Measurements from ENCODE around the gene TP53INP2. TPM values are rescaled to one million over a fixed set of nuclear protein-coding genes. Genes with fewer than 3 reads are reported as not detected.

The TP53INP2 gene
- polyA plus RNA-seq, 1 of the 3 experiments (the other 2 are of a cell fraction) = 6.4 TPM

- 0 out of 2 replicates have a peak, but pooled peaks cover 3% of the 10 kb centered on the region for H4K20me1 ChIP-seq (ENCODE audit: insufficient read depth)
- 94% methylated on average over 2 of the region's 2 CpGs for WGBS (ENCODE audit: low lambda C conversion rate)
- no peaks in the 10 kb centered on the region for H3K9me2 ChIP-seq
- no peaks in the 10 kb centered on the region for H3K79me2 ChIP-seq (ENCODE audit: insufficient read depth)
- no peak overlapping the region for H3K4me2 ChIP-seq
- peaks cover 25 to 43% of the 10 kb centered on the region in 2 experiments for H3K36me3 ChIP-seq (replicated peaks in 1 of 2; ENCODE audit: control insufficient read depth in 1 of 2, insufficient read depth in 2 of 2, low read length in 1 of 2)
- H3K27me3 ChIP-seq (ENCODE audit: insufficient read depth) = no peaks in the 10 kb centered on the region
- H3F3A ChIP-seq (replicated peaks; ENCODE audit: insufficient read depth) = no peaks in the 10 kb centered on the region
- CTCF ChIA-PET = interaction anchor here (0.7 to 1.5 kb wide), 4 partner anchors 9 to 23 kb away, joined by 3 to 5 read pairs (median 4); no protein-coding TSS in a partner anchor
- H3K9ac ChIP-seq = no peak overlapping the region
- H3K27ac ChIP-seq (ENCODE audit: low read depth in 2 of 2, low read length in 1 of 2) = no peak overlapping the region
- no peak overlapping the region for H2AFZ ChIP-seq (ENCODE audit: low read depth)
- TF ChIP-seq NRF1 (IDR thresholded peaks at IDR 0.05; ENCODE audit: low read depth, low read length) = no peak
- no peaks in the 10 kb centered on the region for H3K4me1 ChIP-seq (ENCODE audit: control insufficient read depth in 1 of 2, insufficient read depth in 2 of 2, low read depth in 1 of 2, low read length in 1 of 2)
- H3K4me3 ChIP-seq (ENCODE audit: low read depth in 2 of 2, low read length in 1 of 2) = no peak overlapping the region
- no peaks in the 10 kb centered on the region for H3K9me3 ChIP-seq
- no peak for DNase-seq
- POLR2A ChIA-PET = interaction anchor here (0.5 kb wide), 1 partner anchor 72 kb away, joined by 3 read pairs; no protein-coding TSS in a partner anchor
Measured at GRCh38 chr20:34729416-34729815, 25.3 kb downstream of the TP53INP2 start.

DNA sequence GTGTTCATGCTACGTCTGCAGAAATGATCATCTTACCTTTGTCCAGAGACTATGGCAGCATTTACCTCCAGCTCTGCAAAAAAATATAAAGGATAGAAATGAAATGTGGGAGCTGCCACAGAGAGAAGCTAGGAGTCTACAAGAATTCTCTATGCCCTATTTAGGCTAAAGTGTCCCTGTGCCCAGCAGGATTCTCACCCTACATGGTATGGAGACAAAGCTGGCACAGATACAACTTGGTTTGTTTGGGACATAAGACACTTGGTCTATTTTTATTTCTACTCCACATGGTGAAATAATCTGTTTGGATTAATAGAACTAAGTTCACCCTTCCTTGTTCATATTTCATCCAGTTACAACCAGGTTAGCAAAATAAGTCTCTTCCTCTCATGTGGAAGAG, 28.4 kb downstream of the TP53INP2 start:
- peaks cover 12 to 29% of the 10 kb centered on the region in 2 experiments for H3K36me3 ChIP-seq (replicated peaks in 1 of 2; ENCODE audit: control insufficient read depth in 1 of 2, insufficient read depth in 2 of 2, low read length in 1 of 2)
- H3K9me2 ChIP-seq = no peaks in the 10 kb centered on the region
- no peak overlapping the region for H3K4me2 ChIP-seq
- TF ChIP-seq RCOR1 (IDR thresholded peaks at IDR 0.05; ENCODE audit: low read length) = no peak
- no peak for TF ChIP-seq SMC3 (IDR thresholded peaks at IDR 0.05; ENCODE audit: low read depth, low read length)
- no peak for TF ChIP-seq NFIC (IDR thresholded peaks at IDR 0.05; ENCODE audit: borderline replicate concordance)
- no peak for TF ChIP-seq POLR2AphosphoS5 (IDR thresholded peaks at IDR 0.05; ENCODE audit: low read depth, low read length)
- no peak for TF ChIP-seq EP300 (IDR thresholded peaks at IDR 0.05; ENCODE audit: borderline replicate concordance in 1 of 2, low read depth in 1 of 2, low read length in 1 of 2)
- no peak for TF ChIP-seq TEAD4 (IDR thresholded peaks at IDR 0.05; ENCODE audit: borderline replicate concordance, insufficient read depth)
- no peak for TF ChIP-seq IRF3 (IDR thresholded peaks at IDR 0.05; ENCODE audit: low read depth, low read length)
- TF ChIP-seq MEF2A (IDR thresholded peaks at IDR 0.05; ENCODE audit: borderline replicate concordance, low read depth) = no peak
- no peaks in the 10 kb centered on the region for H3F3A ChIP-seq (replicated peaks; ENCODE audit: insufficient read depth)
- no peaks in the 10 kb centered on the region for H3K27me3 ChIP-seq (ENCODE audit: insufficient read depth)
- no peak overlapping the region for H3K4me3 ChIP-seq (ENCODE audit: low read depth in 2 of 2, low read length in 1 of 2)
- H2AFZ ChIP-seq (ENCODE audit: low read depth) = no peak overlapping the region
- H4K20me1 ChIP-seq (ENCODE audit: insufficient read depth) = 0 out of 2 replicates have a peak, but pooled peaks cover 3% of the 10 kb centered on the region
- no peaks in the 10 kb centered on the region for H3K9me3 ChIP-seq
- peaks cover 0 to 5% of the 10 kb centered on the region in 2 experiments; a peak in 1 of 4 replicates for H3K4me1 ChIP-seq (ENCODE audit: control insufficient read depth in 1 of 2, insufficient read depth in 2 of 2, low read depth in 1 of 2, low read length in 1 of 2)
- ChIA-PET POLR2A (no interaction called here), CTCF (interaction anchor here (0.9 to 3.5 kb wide), 2 partner anchors 11 to 37 kb away, joined by 3 to 14 read pairs; no protein-coding TSS in a partner anchor)
- 95% methylated on average over 1 of the region's 1 CpG for WGBS (ENCODE audit: low lambda C conversion rate)
- H3K9ac ChIP-seq = no peak overlapping the region
- no peak overlapping the region for H3K27ac ChIP-seq (ENCODE audit: low read depth in 2 of 2, low read length in 1 of 2)
- DNase-seq = no peak
- H3K79me2 ChIP-seq (ENCODE audit: insufficient read depth) = no peaks in the 10 kb centered on the region

DNA sequence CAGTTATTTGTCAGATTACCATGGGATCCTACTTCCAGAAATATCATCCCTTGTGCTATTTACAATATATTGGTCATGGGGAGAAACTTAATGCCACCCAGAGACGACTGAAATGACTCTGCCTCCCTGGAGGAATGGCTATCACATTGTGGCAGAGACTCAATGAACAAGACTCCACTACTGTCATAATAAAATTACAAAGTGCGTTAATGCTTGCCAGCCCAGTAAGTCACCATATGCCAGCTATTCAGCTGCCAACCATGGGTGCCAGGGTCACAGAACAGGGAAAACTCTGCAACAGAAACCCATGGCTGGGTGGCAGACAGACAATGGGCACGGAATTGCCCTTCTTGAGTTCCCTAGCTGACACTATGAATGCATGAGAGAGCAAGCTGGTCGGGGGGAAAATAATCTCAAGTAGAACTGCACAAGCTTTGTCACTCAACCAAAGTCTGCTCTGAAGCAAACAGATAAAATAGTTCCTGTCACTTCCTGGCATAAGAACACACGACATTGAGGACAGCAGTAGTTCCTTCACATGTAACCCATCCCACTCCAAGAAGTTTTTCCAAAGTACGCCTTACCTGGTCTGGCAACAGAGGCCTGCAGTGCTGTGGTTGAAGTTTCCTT, 32.1 kb downstream of the TP53INP2 start:
- Histone ChIP-seq H3F3A (replicated peaks; ENCODE audit: insufficient read depth) (no peaks in the 10 kb centered on the region), H3K9me2 (no peaks in the 10 kb centered on the region), H3K36me3 (replicated peaks in 1 of 2; ENCODE audit: control insufficient read depth in 1 of 2, insufficient read depth in 2 of 2, low read length in 1 of 2) (peaks cover 22 to 27% of the 10 kb centered on the region in 2 experiments), H3K9me3 (no peaks in the 10 kb centered on the region), H3K9ac (no peak overlapping the region), H2AFZ (ENCODE audit: low read depth) (no peak overlapping the region), H3K27ac (ENCODE audit: low read depth in 2 of 2, low read length in 1 of 2) (peak overlapping the region in 1 of 2 experiments; percentile 2; a peak in 1 of 4 replicates), H3K27me3 (ENCODE audit: insufficient read depth) (no peaks in the 10 kb centered on the region), H3K4me1 (ENCODE audit: control insufficient read depth in 1 of 2, insufficient read depth in 2 of 2, low read depth in 1 of 2, low read length in 1 of 2) (peaks cover 0 to 5% of the 10 kb centered on the region in 2 experiments; a peak in 1 of 4 replicates), H3K4me2 (no peak overlapping the region), H4K20me1 (ENCODE audit: insufficient read depth) (no peaks in the 10 kb centered on the region), H3K4me3 (ENCODE audit: low read depth in 2 of 2, low read length in 1 of 2) (no peak overlapping the region), H3K79me2 (ENCODE audit: insufficient read depth) (no peaks in the 10 kb centered on the region)
- WGBS (ENCODE audit: low lambda C conversion rate) = 81% methylated on average over 6 of the region's 6 CpGs
- CTCF ChIA-PET = no interaction called here
- TF ChIP-seq MXI1 (IDR thresholded peaks at IDR 0.05; ENCODE audit: low read depth, low read length) = no peak
- no peak for TF ChIP-seq RAD21 (IDR thresholded peaks at IDR 0.05; ENCODE audit: low read length)
- POLR2A ChIA-PET = no interaction called here
- DNase-seq = no peak
